ENCODE results near the gene CHCHD10. TPM values are rescaled to one million over a fixed set of nuclear protein-coding genes. Genes with fewer than 3 reads are reported as not detected.

Gene CHCHD10
- total and polyA plus RNA-seq, 8 donors, result 30.6 to 134 (median 56.1) TPM

- no peak for TF ChIP-seq CTCF (IDR thresholded peaks at IDR 0.05)
- no peak for ATAC-seq
- intact Hi-C loops (cut with DNase I), result no loop called here
- 68 to 72% methylated on average over 12 of the region's 12 CpGs for WGBS, 2 donors
- FAIRE-seq, result no peak
- Histone ChIP-seq H3K27me3 (no peaks in the 10 kb centered on the region), H3K27ac (no peak overlapping the region), H3K4me1 (no peaks in the 10 kb centered on the region), H3K9me3 (no peaks in the 10 kb centered on the region), H3K4me3 (no peak overlapping the region), H3K36me3 (no peaks in the 10 kb centered on the region)
- no peak for DNase-seq
Measured at GRCh38 chr22:23774114-23774921, 6.5 kb upstream of the CHCHD10 start.

- no peak overlapping the region for H3K27ac ChIP-seq
- no peak for FAIRE-seq
- intact Hi-C loops (cut with DNase I), result no loop called here
Measured at GRCh38 chr22:23773483-23774113, 5.8 kb upstream of the CHCHD10 start.

GRCh38 chr22:23772649-23773473 lies 5.1 kb upstream of the CHCHD10 start, which contains the start of gene MMP11:
Gene MMP11, plus strand, starts transcription at chr22:23772849. Its CDS starts 22 bp downstream, at chr22:23772871.
- FAIRE-seq (no peak), ATAC-seq (peak; percentile 37 to 59 (median 43)), DNase-seq (peak in 5 of 6 donors; percentile 48 to 85 (median 76))
- Histone ChIP-seq H3K36me3 (no peaks in the 10 kb centered on the region), H3K4me3 (peak within 1 kb of the TSS; percentile 15 to 50 (median 30)), H3K9me3 (no peaks in the 10 kb centered on the region), H3K4me1 (no peaks in the 10 kb centered on the region), H3K27ac (peak within 1 kb of the TSS in 1 of 4 donors; percentile 27), H3K27me3 (no peaks in the 10 kb centered on the region)
- WGBS, 2 donors, result 6 to 13% methylated on average over 40 to 79 of the region's 79 CpGs
- intact Hi-C loops (cut with DNase I), result no loop called here
- no peak for TF ChIP-seq CTCF (IDR thresholded peaks at IDR 0.05)

More at GRCh38 chr22:23773483-23774113, 5.8 kb upstream of the CHCHD10 start:
- H3K27me3 ChIP-seq, result no peaks in the 10 kb centered on the region
- peak in 1 of 6 donors; percentile 43 for DNase-seq
- H3K4me3 ChIP-seq, result peak overlapping the region in 2 of 4 donors; percentile 43 to 50
- ATAC-seq, result no peak
- no peak for TF ChIP-seq CTCF (IDR thresholded peaks at IDR 0.05)
- H3K4me1 ChIP-seq, result no peaks in the 10 kb centered on the region
- no peaks in the 10 kb centered on the region for H3K9me3 ChIP-seq
- no peaks in the 10 kb centered on the region for H3K36me3 ChIP-seq
- WGBS, 2 donors, result 70 to 74% methylated on average over 6 to 7 of the region's 7 CpGs

GRCh38 chr22:23772315-23772648 lies 4.5 kb upstream of the CHCHD10 start:
- Histone ChIP-seq H3K4me1 (no peaks in the 10 kb centered on the region), H3K27ac (peak overlapping the region in 1 of 4 donors; percentile 27), H3K4me3 (peak overlapping the region; percentile 15 to 50 (median 30)), H3K36me3 (no peaks in the 10 kb centered on the region), H3K27me3 (no peaks in the 10 kb centered on the region), H3K9me3 (no peaks in the 10 kb centered on the region)
- no peak for DNase-seq
- no peak for TF ChIP-seq CTCF (IDR thresholded peaks at IDR 0.05)
- WGBS, 2 donors, result 13 to 15% methylated on average over 6 of the region's 6 CpGs
- intact Hi-C loops (cut with DNase I), result no loop called here
- FAIRE-seq, result no peak
- ATAC-seq, result no peak
